Suprapubic skin (tissue), 4 donors: Measurements from ENCODE around the gene GMCL2. TPM values are rescaled to one million over a fixed set of nuclear protein-coding genes. Genes with fewer than 3 reads are reported as not detected.
A peak's percentile ranks its signal among the peaks of the same experiment; 100 is the strongest.

Experiments
- DNase-seq, 2 donors: peaks; one replicate each; pipeline ENCODE4 v3.0.0-alpha.2; 2019; ENCODE audit warnings: low spot score in 2 of 2
- H3K27ac ChIP-seq: fragments of 200-600 bp; sonication (generic); one replicate; pipeline ENCODE4 v1.5.1; 2019
- H3K27me3 ChIP-seq: fragments of 200-600 bp; sonication (generic); one replicate; pipeline ENCODE4 v1.5.1; 2019
- H3K36me3 ChIP-seq: fragments of 200-600 bp; sonication (generic); one replicate; pipeline ENCODE4 v1.5.1; 2019
- H3K4me1 ChIP-seq: fragments of 200-600 bp; sonication (generic); one replicate; pipeline ENCODE4 v1.5.1; 2019
- H3K4me3 ChIP-seq: fragments of 200-600 bp; sonication (generic); one replicate; pipeline ENCODE4 v1.5.1; 2019; ENCODE audit warnings: mild to moderate bottlenecking
- H3K9me3 ChIP-seq: fragments of 200-600 bp; sonication (generic); one replicate; pipeline ENCODE4 v1.5.1; 2019
- CTCF ChIP-seq, 2 donors: fragments of 200-600 bp in 1 of 2; fragments of 450-650 bp in 1 of 2; sonication (generic) in 1 of 2; IDR thresholded peaks; one replicate each; pipeline ENCODE4 v1.5.1; 2016 to 2019; ENCODE audit warnings: antibody characterized with exemption in 2 of 2, mild to moderate bottlenecking in 1 of 2, moderate library complexity in 1 of 2
- EP300 ChIP-seq: sonication (generic); formaldehyde crosslinking; IDR thresholded peaks from one replicate; pipeline ENCODE4 v1.6.1; 2017; ENCODE audit warnings: antibody characterized with exemption
- POLR2A ChIP-seq, 2 donors: fragments of 450-650 bp; IDR thresholded peaks; one replicate each; pipeline ENCODE4 v1.6.1; 2017; ENCODE audit warnings: antibody characterized with exemption in 2 of 2, mild to moderate bottlenecking in 2 of 2, moderate library complexity in 2 of 2
- POLR2AphosphoS5 ChIP-seq, 3 donors: sonication (generic); formaldehyde crosslinking; IDR thresholded peaks; one replicate each; pipeline ENCODE4 v1.6.1; 2017; ENCODE audit warnings: antibody characterized with exemption in 3 of 3
- WGBS: methylation state at CpG from one replicate; pipeline ENCODE4 v1.1.5; 2018; 5-methylcytosine and 5-hydroxymethylcytosine counted together
- total RNA-seq, 4 donors: library from RNA; depleted of rRNA; stranded (reverse); fragments of >200 nt; gene quantifications; one replicate each; pipeline ENCODE4 v1.1.0, GENCODE V29; 2016

Gene GMCL2
- total RNA-seq, 4 donors from 2014 or later: 0.49 TPM; not detected in 3

- Histone ChIP-seq H3K27ac (no peak overlapping the region), H3K4me3 (no peak overlapping the region), H3K36me3 (no peaks in the 10 kb centered on the region), H3K27me3 (no peaks in the 10 kb centered on the region), H3K4me1 (peaks cover 4% of the 10 kb centered on the region), H3K9me3 (no peaks in the 10 kb centered on the region)
- TF ChIP-seq POLR2A (IDR thresholded peaks at IDR 0.05) (no peak), POLR2AphosphoS5 (IDR thresholded peaks at IDR 0.05) (no peak), EP300 (no peak)
- WGBS: 84% methylated on average over 4 of the region's 4 CpGs
- no peak for DNase-seq
Measured at GRCh38 chr5:178191661-178192060, 4.5 kb upstream of the GMCL2 start.

- Histone ChIP-seq H3K9me3 (no peaks in the 10 kb centered on the region), H3K27me3 (no peaks in the 10 kb centered on the region), H3K36me3 (no peaks in the 10 kb centered on the region), H3K4me3 (no peak overlapping the region), H3K4me1 (peaks cover 4% of the 10 kb centered on the region), H3K27ac (no peak overlapping the region)
- 37% methylated on average over 2 of the region's 2 CpGs for WGBS
- peak in 1 of 2 donors; percentile 0 for DNase-seq
- no peak for TF ChIP-seq POLR2A (IDR thresholded peaks at IDR 0.05)
- TF ChIP-seq CTCF (IDR thresholded peaks at IDR 0.05): no peak
- TF ChIP-seq EP300: no peak
- no peak for TF ChIP-seq POLR2AphosphoS5 (IDR thresholded peaks at IDR 0.05)
Measured at GRCh38 chr5:178189433-178189832, 2.3 kb upstream of the GMCL2 start.

- no peak overlapping the region for H3K4me3 ChIP-seq
- no peaks in the 10 kb centered on the region for H3K9me3 ChIP-seq
- no peaks in the 10 kb centered on the region for H3K4me1 ChIP-seq
- 51% methylated on average over 6 of the region's 6 CpGs for WGBS
- no peak overlapping the region for H3K27ac ChIP-seq
- DNase-seq: no peak
- no peaks in the 10 kb centered on the region for H3K27me3 ChIP-seq
- TF ChIP-seq EP300: no peak
- TF ChIP-seq CTCF (IDR thresholded peaks at IDR 0.05): no peak
- no peak for TF ChIP-seq POLR2AphosphoS5 (IDR thresholded peaks at IDR 0.05)
- TF ChIP-seq POLR2A (IDR thresholded peaks at IDR 0.05): no peak
- no peaks in the 10 kb centered on the region for H3K36me3 ChIP-seq
Measured at GRCh38 chr5:178186427-178186826, 744 bp downstream of the GMCL2 start.

GRCh38 chr5:178182158-178182876 is 4.9 kb downstream of the GMCL2 start:
- no peaks in the 10 kb centered on the region for H3K9me3 ChIP-seq
- no peaks in the 10 kb centered on the region for H3K36me3 ChIP-seq
- 43% methylated on average over 4 of the region's 4 CpGs for WGBS
- peaks cover 5% of the 10 kb centered on the region for H3K27me3 ChIP-seq
- no peaks in the 10 kb centered on the region for H3K4me1 ChIP-seq
- H3K4me3 ChIP-seq: no peak overlapping the region
- TF ChIP-seq POLR2A (IDR thresholded peaks at IDR 0.05) (no peak), POLR2AphosphoS5 (IDR thresholded peaks at IDR 0.05) (no peak), CTCF (IDR thresholded peaks at IDR 0.05) (no peak), EP300 (no peak)
- peak in 1 of 2 donors; percentile 37 for DNase-seq
- H3K27ac ChIP-seq: no peak overlapping the region

- no peak overlapping the region for H3K27ac ChIP-seq
- H3K9me3 ChIP-seq: no peaks in the 10 kb centered on the region
- DNase-seq: peak in 1 of 2 donors; percentile 13
- TF ChIP-seq EP300 (no peak), POLR2AphosphoS5 (IDR thresholded peaks at IDR 0.05) (no peak), POLR2A (IDR thresholded peaks at IDR 0.05) (no peak), CTCF (IDR thresholded peaks at IDR 0.05) (no peak)
- 46% methylated on average over 9 of the region's 9 CpGs for WGBS
- peaks cover 5% of the 10 kb centered on the region for H3K27me3 ChIP-seq
- H3K36me3 ChIP-seq: no peaks in the 10 kb centered on the region
- no peaks in the 10 kb centered on the region for H3K4me1 ChIP-seq
- no peak overlapping the region for H3K4me3 ChIP-seq
Measured at GRCh38 chr5:178180141-178180863, 6.9 kb downstream of the GMCL2 start.
